Stimulated activated CD4-positive, alpha-beta T cell treated with anti-CD3 and anti-CD28 coated beads, TNF-alpha, amount 100 ng/mL, for 24 hours (primary cell): ENCODE measurements around the gene POLD4.

ENCODE experiments used
- DNase-seq, 3 experiments: peaks; one replicate each; pipeline ENCODE4 v3.0.0-alpha.2; 2020; ENCODE audit warnings: low read depth in 3 of 3

Gene POLD4

GRCh38 chr11:67302571-67303131, 50.7 kb downstream of the POLD4 start:
- DNase-seq = no peak

GRCh38 chr11:67301951-67302516, 51.3 kb downstream of the POLD4 start:
- no peak for DNase-seq

- DNase-seq = no peak
These were observed 51.9 kb downstream of the POLD4 start for GRCh38 chr11:67301313-67301921.
